Measurements from ENCODE around the gene STK32B. TPM values are rescaled to one million over a fixed set of nuclear protein-coding genes. Genes with fewer than 3 reads are reported as not detected.

Gene STK32B
- total and polyA plus RNA-seq, 12 donors = 0.16 to 6.8 (median 0.52) TPM

DNA sequence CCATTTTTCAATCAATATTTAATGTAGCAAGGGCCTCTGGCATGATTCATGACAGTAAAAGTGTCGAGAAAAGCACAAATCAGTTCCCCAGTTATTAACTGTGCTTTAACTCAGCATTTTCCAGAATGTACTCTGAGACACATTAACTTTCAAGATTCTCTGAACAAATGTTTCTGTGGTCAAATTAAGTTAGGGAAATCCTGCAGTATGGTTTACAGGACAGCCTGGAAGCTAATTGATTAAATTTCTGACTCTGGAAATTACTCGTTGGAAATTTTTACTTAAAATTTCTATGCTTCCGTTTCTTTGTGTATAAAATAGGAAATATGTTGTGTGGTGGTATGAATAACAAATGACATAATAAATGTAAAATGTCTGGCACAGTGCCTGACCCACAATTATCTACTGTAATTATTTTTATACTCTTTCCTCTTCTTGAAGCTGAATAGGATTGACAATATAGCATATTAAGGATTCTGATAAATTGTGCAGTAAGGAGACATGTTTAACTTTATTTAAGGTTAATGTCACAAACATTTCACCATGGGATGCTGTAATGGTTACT, 33.7 kb downstream of the STK32B start:
- Histone ChIP-seq H3K36me3 (replicated peaks in 1 of 2) (no peaks in the 10 kb centered on the region), H3K27ac (no peak overlapping the region), H3K27me3 (no peaks in the 10 kb centered on the region), H3K4me1 (replicated peaks in 1 of 2) (no peaks in the 10 kb centered on the region), H3K4me3 (no peak overlapping the region), H3K9me3 (replicated peaks in 1 of 3) (peaks cover 0 to 10% (median 9%) of the 10 kb centered on the region in 3 donors)
- TF ChIP-seq, protein P1, sequence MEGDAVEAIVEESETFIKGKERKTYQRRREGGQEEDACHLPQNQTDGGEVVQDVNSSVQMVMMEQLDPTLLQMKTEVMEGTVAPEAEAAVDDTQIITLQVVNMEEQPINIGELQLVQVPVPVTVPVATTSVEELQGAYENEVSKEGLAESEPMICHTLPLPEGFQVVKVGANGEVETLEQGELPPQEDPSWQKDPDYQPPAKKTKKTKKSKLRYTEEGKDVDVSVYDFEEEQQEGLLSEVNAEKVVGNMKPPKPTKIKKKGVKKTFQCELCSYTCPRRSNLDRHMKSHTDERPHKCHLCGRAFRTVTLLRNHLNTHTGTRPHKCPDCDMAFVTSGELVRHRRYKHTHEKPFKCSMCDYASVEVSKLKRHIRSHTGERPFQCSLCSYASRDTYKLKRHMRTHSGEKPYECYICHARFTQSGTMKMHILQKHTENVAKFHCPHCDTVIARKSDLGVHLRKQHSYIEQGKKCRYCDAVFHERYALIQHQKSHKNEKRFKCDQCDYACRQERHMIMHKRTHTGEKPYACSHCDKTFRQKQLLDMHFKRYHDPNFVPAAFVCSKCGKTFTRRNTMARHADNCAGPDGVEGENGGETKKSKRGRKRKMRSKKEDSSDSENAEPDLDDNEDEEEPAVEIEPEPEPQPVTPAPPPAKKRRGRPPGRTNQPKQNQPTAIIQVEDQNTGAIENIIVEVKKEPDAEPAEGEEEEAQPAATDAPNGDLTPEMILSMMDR (IDR thresholded peaks at IDR 0.05) = no peak
- TF ChIP-seq POLR2A (IDR thresholded peaks at IDR 0.05) = no peak
- WGBS, 4 donors = 51 to 61% (median 58%) methylated on average over 3 of the region's 3 CpGs
- no peak for DNase-seq
- intact Hi-C loops (cut with DNase I) = loop anchor here in 1 of 2 donors (10.0 kb wide), 1 partner anchor 300 kb away; no protein-coding TSS in a partner anchor

DNA sequence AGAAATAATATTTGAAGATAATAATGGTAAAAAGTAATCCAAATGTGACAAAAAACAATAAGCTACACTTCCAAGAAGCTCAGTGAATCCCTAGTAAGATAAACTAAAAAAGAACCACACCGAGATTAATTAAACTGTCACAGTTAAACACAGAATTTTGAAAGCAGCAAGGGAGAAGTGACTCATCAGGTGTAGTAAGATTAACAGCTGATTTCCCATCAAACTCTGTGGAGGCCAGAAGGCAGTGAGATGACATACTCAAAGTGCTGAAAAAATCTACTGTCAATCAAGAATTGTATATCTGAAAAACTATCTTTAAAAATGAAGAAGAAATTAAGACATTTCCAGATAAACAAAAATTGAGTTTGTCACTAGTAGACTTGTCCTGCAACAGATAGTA, 35.3 kb downstream of the STK32B start:
- no peak overlapping the region for H3K27ac ChIP-seq
- peaks cover 0 to 7% (median 0%) of the 10 kb centered on the region in 3 donors for H3K9me3 ChIP-seq (replicated peaks in 1 of 3)
- H3K36me3 ChIP-seq (replicated peaks in 1 of 2) = no peaks in the 10 kb centered on the region
- WGBS, 4 donors = 79 to 92% (median 84%) methylated on average over 1 of the region's 1 CpG
- intact Hi-C loops (cut with DNase I) = loop anchor here in 1 of 2 donors (10.0 kb wide), 1 partner anchor 302 kb away; no protein-coding TSS in a partner anchor
- H3K4me1 ChIP-seq (replicated peaks in 1 of 2) = no peaks in the 10 kb centered on the region
- TF ChIP-seq, protein P1 (IDR thresholded peaks at IDR 0.05) = no peak
- no peak for TF ChIP-seq POLR2A (IDR thresholded peaks at IDR 0.05)
- no peak overlapping the region for H3K4me3 ChIP-seq
- no peak for DNase-seq
- no peaks in the 10 kb centered on the region for H3K27me3 ChIP-seq

DNA sequence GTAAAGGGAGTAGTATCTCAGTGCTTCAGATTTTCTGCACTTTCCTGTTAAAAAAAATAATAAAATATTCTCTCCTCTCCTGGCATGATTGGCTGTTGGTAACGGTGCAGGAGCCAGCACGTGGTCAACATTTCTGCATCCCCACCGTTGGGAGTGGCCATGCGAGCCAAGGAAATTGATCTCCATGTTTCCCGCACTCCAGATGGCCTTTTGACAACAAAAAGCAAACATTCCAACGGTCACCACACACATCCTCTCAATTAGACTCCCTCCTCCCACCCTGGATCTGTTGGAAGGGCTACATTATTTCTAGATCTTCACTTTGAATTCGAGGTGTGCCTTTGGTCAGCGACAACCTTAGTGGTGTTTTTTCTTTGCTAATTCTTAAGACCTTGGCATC, 45.0 kb downstream of the STK32B start:
- Histone ChIP-seq H3K27ac (no peak overlapping the region), H3K36me3 (replicated peaks in 1 of 2) (no peaks in the 10 kb centered on the region), H3K4me3 (no peak overlapping the region), H3K9me3 (replicated peaks in 1 of 3) (no peaks in the 10 kb centered on the region), H3K27me3 (no peaks in the 10 kb centered on the region), H3K4me1 (replicated peaks in 1 of 2) (no peaks in the 10 kb centered on the region)
- WGBS, 4 donors = 51 to 61% (median 54%) methylated on average over 8 of the region's 8 CpGs
- DNase-seq = no peak
- intact Hi-C loops (cut with DNase I) = no loop called here
- TF ChIP-seq, protein P1 (IDR thresholded peaks at IDR 0.05) = no peak
- TF ChIP-seq POLR2A (IDR thresholded peaks at IDR 0.05) = no peak

DNA sequence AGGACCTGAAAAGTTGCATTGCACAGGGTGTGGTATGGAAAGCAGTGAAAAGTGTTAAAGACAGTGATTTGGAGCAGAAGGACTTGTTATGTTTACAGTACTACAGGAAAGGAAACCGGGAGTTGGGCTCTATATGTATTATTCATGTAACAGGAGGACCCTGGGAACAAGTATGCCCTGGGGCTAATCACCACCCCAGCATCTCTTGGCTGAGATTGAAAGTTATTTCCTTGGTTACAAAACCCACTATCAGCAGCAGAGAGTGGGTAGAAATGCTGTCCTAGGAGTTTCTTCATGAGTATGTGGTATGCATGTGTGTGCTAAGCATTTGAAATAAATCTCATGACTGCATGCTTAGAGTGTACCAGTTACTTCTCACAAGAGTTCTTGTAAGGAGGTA, 46.9 kb downstream of the STK32B start:
- H3K4me1 ChIP-seq (replicated peaks in 1 of 2) = no peaks in the 10 kb centered on the region
- H3K4me3 ChIP-seq = no peak overlapping the region
- no peaks in the 10 kb centered on the region for H3K9me3 ChIP-seq (replicated peaks in 1 of 3)
- no peaks in the 10 kb centered on the region for H3K27me3 ChIP-seq
- no peaks in the 10 kb centered on the region for H3K36me3 ChIP-seq (replicated peaks in 1 of 2)
- TF ChIP-seq, protein P1 (IDR thresholded peaks at IDR 0.05) = no peak
- TF ChIP-seq POLR2A (IDR thresholded peaks at IDR 0.05) = no peak
- WGBS, 4 donors = 50 to 56% (median 54%) methylated on average over 1 of the region's 1 CpG
- no peak overlapping the region for H3K27ac ChIP-seq
- intact Hi-C loops (cut with DNase I) = no loop called here
- no peak for DNase-seq
